H1 (cell line): ENCODE results near the gene ZNF705A. TPM values are rescaled to one million over a fixed set of nuclear protein-coding genes. Genes with fewer than 3 reads are reported as not detected.

Source experiments
- CTCF ChIA-PET: fragments of 300-600 bp; sonication (Branson Sonifier 250); formaldehyde crosslinking; loops from one replicate; lab custom pipeline; 2021; ENCODE audit not compliant: partially characterized antibody; lab: Charles Lee
- POLR2A ChIA-PET: fragments of 300-600 bp; sonication (Branson Sonifier 250); formaldehyde crosslinking; loops from one replicate; lab custom pipeline; 2021; ENCODE audit warnings: inconsistent platforms; ENCODE audit not compliant: partially characterized antibody; lab: Charles Lee
- DNase-seq, 2 experiments: peaks; one replicate each; pipeline versions ENCODE4 v3.0.0 to v3.0.0-alpha.2; 2010 to 2022; ENCODE audit warnings: low spot score in 2 of 2, low read depth in 1 of 2, mixed read lengths in 1 of 2
- FAIRE-seq: peaks from 2 replicates; lab custom pipeline; 2011; peaks lifted over from hg19 to GRCh38; lab: Jason Lieb, UNC
- H2AFZ ChIP-seq: 2 replicates; pipeline ENCODE4 v1.8.1; 2012; ENCODE audit warnings: low read length, inconsistent platforms
- H2AK5ac ChIP-seq: 2 replicates; pipeline ENCODE4 v1.6.1; 2013; ENCODE audit warnings: low read depth, low read length
- H2BK120ac ChIP-seq: replicated peaks from 2 replicates; pipeline ENCODE3; 2013; ENCODE audit warnings: low read depth, low read length, inconsistent platforms
- H2BK12ac ChIP-seq: 2 replicates; pipeline ENCODE4 v1.6.1; 2013; ENCODE audit warnings: low read depth, low read length
- H2BK15ac ChIP-seq: 2 replicates; pipeline ENCODE4 v1.6.1; 2013; ENCODE audit warnings: low read length
- H2BK20ac ChIP-seq: 2 replicates; pipeline ENCODE4 v1.6.1; 2013; ENCODE audit warnings: low read length
- H2BK5ac ChIP-seq: 2 replicates; pipeline ENCODE4 v1.6.1; 2013; ENCODE audit warnings: low read depth, low read length
- H3K14ac ChIP-seq: 2 replicates; pipeline ENCODE4 v1.6.1; 2013; ENCODE audit warnings: inconsistent platforms; ENCODE audit not compliant: insufficient read length
- H3K18ac ChIP-seq: 2 replicates; pipeline ENCODE4 v1.6.1; 2013; ENCODE audit warnings: low read length; ENCODE audit errors: extremely low read depth
- H3K23ac ChIP-seq: 2 replicates; pipeline ENCODE4 v1.6.1; 2013; ENCODE audit warnings: inconsistent platforms; ENCODE audit not compliant: insufficient read length
- H3K23me2 ChIP-seq: 2 replicates; pipeline ENCODE4 v1.6.1; 2013; ENCODE audit warnings: low read depth, low read length
- H3K27ac ChIP-seq: 2 replicates; pipeline ENCODE4 v1.6.1; 2011; ENCODE audit warnings: low read depth, low read length, inconsistent platforms
- H3K27me3 ChIP-seq, 4 experiments: replicated peaks in 1 of 4; 1 replicate in 1 of 4; 2 replicates in 3 of 4; pipeline versions ENCODE4 v1.6.1 to v1.8.1; 2011 to 2013; ENCODE audit warnings: low read length in 3 of 4, mild to moderate bottlenecking in 3 of 4, inconsistent platforms in 2 of 4, mixed read lengths in 2 of 4, moderate library complexity in 1 of 4; ENCODE audit not compliant: control insufficient read depth in 3 of 4, insufficient read depth in 3 of 4; ENCODE audit errors: extremely low read depth in 1 of 4
- H3K36me3 ChIP-seq, 4 experiments: 2 replicates each; pipeline versions ENCODE4 v1.6.1 to v1.8.1; 2011 to 2013; ENCODE audit warnings: mild to moderate bottlenecking in 4 of 4, low read length in 3 of 4, moderate library complexity in 2 of 4, control low read depth in 1 of 4, inconsistent platforms in 1 of 4; ENCODE audit not compliant: insufficient read depth in 4 of 4, control insufficient read depth in 2 of 4
- H3K4ac ChIP-seq: replicated peaks from 2 replicates; pipeline ENCODE3; 2013; ENCODE audit warnings: low read length, low read depth, mixed read lengths, inconsistent platforms; ENCODE audit not compliant: insufficient read length
- H3K4me1 ChIP-seq, 4 experiments: replicated peaks in 1 of 4; 1 replicate in 1 of 4; 2 replicates in 3 of 4; pipeline versions ENCODE4 v1.6.1 to v1.8.1; 2011 to 2013; ENCODE audit warnings: low read length in 3 of 4, inconsistent platforms in 2 of 4, mixed read lengths in 1 of 4; ENCODE audit not compliant: insufficient read depth in 4 of 4, control insufficient read depth in 3 of 4
- H3K4me2 ChIP-seq, 2 experiments: 2 replicates each; pipeline versions ENCODE4 v1.6.1 to v1.8.1; 2011 to 2013; ENCODE audit warnings: low read depth in 2 of 2, low read length in 2 of 2, control low read depth in 1 of 2, inconsistent platforms in 1 of 2, mild to moderate bottlenecking in 1 of 2; ENCODE audit not compliant: insufficient read depth in 1 of 2
- H3K4me3 ChIP-seq, 4 experiments: fragments of 200-600, 300-600 bp in 1 of 4; sonication (generic), shearing (Covaris generic), sonication (Bioruptor Twin) in 1 of 4; 2 replicates each; pipeline versions ENCODE4 v1.5.1 to v1.8.1; 2011 to 2016; ENCODE audit warnings: low read length in 4 of 4, low read depth in 3 of 4, control low read depth in 2 of 4, inconsistent platforms in 2 of 4, mild to moderate bottlenecking in 2 of 4, mixed read lengths in 1 of 4, moderate library complexity in 1 of 4; ENCODE audit not compliant: insufficient read depth in 2 of 4; ENCODE audit errors: extremely low read depth in 1 of 4
- H3K56ac ChIP-seq: replicated peaks from 2 replicates; pipeline ENCODE3; 2013; ENCODE audit warnings: low read depth, mild to moderate bottlenecking, mixed read lengths, low read length, inconsistent platforms; ENCODE audit not compliant: insufficient read length
- H3K79me1 ChIP-seq: 2 replicates; pipeline ENCODE4 v1.6.1; 2013; ENCODE audit warnings: low read depth, low read length, control low read depth
- H3K79me2 ChIP-seq, 2 experiments: 2 replicates each; pipeline versions ENCODE4 v1.6.1 to v1.8.1; 2012 to 2013; ENCODE audit warnings: low read length in 2 of 2, mild to moderate bottlenecking in 2 of 2, inconsistent platforms in 1 of 2; ENCODE audit not compliant: insufficient read depth in 2 of 2, control insufficient read depth in 1 of 2
- H3K9ac ChIP-seq, 4 experiments: replicated peaks in 1 of 4; 1 replicate in 1 of 4; 2 replicates in 3 of 4; pipeline versions ENCODE4 v1.6.1 to v1.8.1; 2011 to 2013; ENCODE audit warnings: low read depth in 3 of 4, low read length in 3 of 4, control low read depth in 2 of 4, mild to moderate bottlenecking in 2 of 4, moderate library complexity in 2 of 4, inconsistent platforms in 1 of 4; ENCODE audit errors: extremely low read depth in 1 of 4
- H3K9me3 ChIP-seq, 2 experiments: 2 replicates each; pipeline versions ENCODE4 v1.6.1 to v1.8.1; 2012 to 2013; ENCODE audit warnings: mild to moderate bottlenecking in 2 of 2, moderate library complexity in 2 of 2, control low read depth in 1 of 2, inconsistent platforms in 1 of 2, low read depth in 1 of 2, low read length in 1 of 2, mixed read lengths in 1 of 2; ENCODE audit not compliant: insufficient read depth in 2 of 2
- H4K20me1 ChIP-seq, 2 experiments: replicated peaks in 1 of 2; 2 replicates each; pipeline versions ENCODE3 to v1.8.1; 2011 to 2013; ENCODE audit warnings: inconsistent platforms in 2 of 2, low read length in 2 of 2, mild to moderate bottlenecking in 1 of 2; ENCODE audit not compliant: insufficient read depth in 2 of 2, control insufficient read depth in 1 of 2
- H4K5ac ChIP-seq: 2 replicates; pipeline ENCODE4 v1.6.1; 2013; ENCODE audit warnings: low read length, low read depth, mixed read lengths, inconsistent platforms; ENCODE audit not compliant: insufficient read length
- H4K8ac ChIP-seq: 2 replicates; pipeline ENCODE4 v1.8.0; 2013; ENCODE audit warnings: mild to moderate bottlenecking, moderate library complexity, low read length, inconsistent platforms; ENCODE audit not compliant: insufficient read depth; ENCODE audit errors: extremely low read depth
- H4K91ac ChIP-seq: replicated peaks from 2 replicates; pipeline ENCODE3; 2013; ENCODE audit warnings: low read length, mixed read lengths, inconsistent platforms; ENCODE audit not compliant: insufficient read length
- PHF8 ChIP-seq: fragments of 200-600 bp; sonication (generic); conservative IDR thresholded peaks from 2 replicates; pipeline ENCODE4 v1.7.1; 2012; ENCODE audit warnings: low read depth, mild to moderate bottlenecking, inconsistent platforms, low read length, moderate library complexity
- WGBS, 2 experiments: shearing (Covaris generic) in 1 of 2; methylation state at CpG; one replicate each; pipeline versions ENCODE4 v1.1.6 to v1.1.7; 2013 to 2015; ENCODE audit warnings: low lambda C conversion rate in 2 of 2, mixed read lengths in 2 of 2, inconsistent platforms in 1 of 2, low coverage in 1 of 2, missing lambda C conversion rate in 1 of 2; ENCODE audit not compliant: insufficient replicate concordance in 2 of 2, insufficient coverage in 1 of 2, insufficient read length in 1 of 2; ENCODE audit errors: extremely low coverage in 1 of 2, missing lambda C conversion rate in 1 of 2; 5-methylcytosine and 5-hydroxymethylcytosine counted together
- polyA plus RNA-seq, 7 experiments: library from polyadenylated mRNA; depleted of rRNA in 3 of 7; stranded (reverse) in 5 of 7; unstranded in 2 of 7; fragments of >200 nt in 5 of 7; fragments of 200-250 nt in 2 of 7; gene quantifications; 1 replicate in 5 of 7; 2 replicates in 1 of 7; 4 replicates in 1 of 7; pipeline versions ENCODE4 v1.2.1 to v1.2.3, GENCODE V29; 2011 to 2013; ENCODE audit warnings: missing spikeins in 2 of 7, mixed read lengths in 2 of 7
- total RNA-seq: library from RNA; stranded (reverse); fragmentation: NEBNext Ultra II Directional; extraction: Animal tissue kit (Norgen Biotek cat#: 25700); gene quantifications from 2 replicates; pipeline ENCODE4 v1.2.1, GENCODE V29; 2021

The ZNF705A gene
- total and polyA plus RNA-seq, 2 of the 8 experiments (the other 6 are each of a cell fraction or from before 2014, with no cell fraction given): not detected

DNA sequence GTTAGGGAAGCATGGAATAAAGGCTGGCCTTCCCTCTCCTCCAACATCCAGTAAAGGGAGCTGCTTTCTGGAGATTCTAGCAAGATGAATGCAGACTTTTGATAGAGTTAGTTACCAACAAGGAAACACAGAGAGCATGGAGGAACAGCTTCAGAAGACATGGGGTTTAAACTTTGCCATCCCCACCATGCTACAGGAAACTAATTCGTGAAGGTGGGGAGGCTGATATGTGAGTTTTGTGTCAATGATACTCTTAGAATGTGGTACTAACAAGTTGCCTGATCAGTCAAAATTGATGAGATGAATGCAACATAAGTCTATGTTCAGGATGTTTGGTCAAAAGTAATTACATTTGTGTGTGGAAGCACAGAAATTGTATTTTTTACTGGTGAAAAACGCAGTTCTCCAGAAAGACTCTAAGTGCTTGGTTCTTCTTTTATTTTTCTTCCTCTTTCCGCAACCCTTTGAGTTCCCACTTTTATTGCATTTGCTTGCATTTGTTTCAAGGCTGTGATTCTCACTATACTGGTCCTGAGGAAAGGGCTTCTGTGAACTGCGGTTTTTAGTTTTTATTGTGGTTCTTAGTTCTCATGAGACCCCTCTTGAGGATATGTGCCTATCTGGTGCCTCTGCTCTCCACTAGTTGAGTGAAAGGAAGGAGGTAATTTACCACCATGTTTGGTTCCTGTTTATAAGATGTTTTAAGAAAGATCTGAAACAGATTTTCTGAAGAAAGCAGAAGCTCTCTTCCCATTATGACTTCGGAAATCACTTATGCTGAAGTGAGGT is 33.5 kb upstream of the ZNF705A start, which contains the start of gene CLEC4A:
Gene CLEC4A (plus strand): TSS at position 494 of the 789 bp plus-strand sequence. CDS start 262 bp downstream, at position 756.
- Histone ChIP-seq H3K14ac (no peak within 1 kb of the TSS), H3K27me3 (no peaks in the 10 kb centered on the region), H3K9ac (no peak within 1 kb of the TSS), H3K79me2 (no peaks in the 10 kb centered on the region), H3K79me1 (no peaks in the 10 kb centered on the region), H3K23me2 (no peaks in the 10 kb centered on the region; the same call in 1 of the 2 replicates), H3K4me2 (no peak within 1 kb of the TSS), H4K5ac (no peak within 1 kb of the TSS), H3K36me3 (no peaks in the 10 kb centered on the region), H3K4ac (no peak within 1 kb of the TSS), H3K56ac (peak within 1 kb of the TSS; percentile 9), H2BK5ac (no peak within 1 kb of the TSS), H2AK5ac (no peak within 1 kb of the TSS), H3K18ac (no peak within 1 kb of the TSS), H3K9me3 (no peaks in the 10 kb centered on the region), H3K23ac (no peak within 1 kb of the TSS), H4K91ac (no peak within 1 kb of the TSS), H4K8ac (no peak within 1 kb of the TSS), H3K27ac (no peak within 1 kb of the TSS), H3K4me1 (peaks cover 0 to 4% (median 3%) of the 10 kb centered on the region in 4 experiments; a peak in 2 of 7 replicates), H2BK120ac (no peak within 1 kb of the TSS), H2BK12ac (no peak within 1 kb of the TSS), H2AFZ (no peak within 1 kb of the TSS), H2BK15ac (no peak within 1 kb of the TSS), H2BK20ac (no peak within 1 kb of the TSS), H3K4me3 (no peak within 1 kb of the TSS), H4K20me1 (no peaks in the 10 kb centered on the region)
- CTCF ChIA-PET: interaction anchor here (0.6 to 1.8 kb wide), 2 partner anchors 14 to 35 kb away, joined by 3 to 8 read pairs; no protein-coding TSS in a partner anchor
- FAIRE-seq (no peak), DNase-seq (no peak)
- POLR2A ChIA-PET: no interaction called here
- 85% methylated on average over 5 of the region's 5 CpGs; no CpG with 5 or more reads in 1 of the 2 experiments for WGBS, 2 experiments
- no peak for TF ChIP-seq PHF8
